Measurements from ENCODE around the gene TSPAN14.

TSPAN14 gene

DNA sequence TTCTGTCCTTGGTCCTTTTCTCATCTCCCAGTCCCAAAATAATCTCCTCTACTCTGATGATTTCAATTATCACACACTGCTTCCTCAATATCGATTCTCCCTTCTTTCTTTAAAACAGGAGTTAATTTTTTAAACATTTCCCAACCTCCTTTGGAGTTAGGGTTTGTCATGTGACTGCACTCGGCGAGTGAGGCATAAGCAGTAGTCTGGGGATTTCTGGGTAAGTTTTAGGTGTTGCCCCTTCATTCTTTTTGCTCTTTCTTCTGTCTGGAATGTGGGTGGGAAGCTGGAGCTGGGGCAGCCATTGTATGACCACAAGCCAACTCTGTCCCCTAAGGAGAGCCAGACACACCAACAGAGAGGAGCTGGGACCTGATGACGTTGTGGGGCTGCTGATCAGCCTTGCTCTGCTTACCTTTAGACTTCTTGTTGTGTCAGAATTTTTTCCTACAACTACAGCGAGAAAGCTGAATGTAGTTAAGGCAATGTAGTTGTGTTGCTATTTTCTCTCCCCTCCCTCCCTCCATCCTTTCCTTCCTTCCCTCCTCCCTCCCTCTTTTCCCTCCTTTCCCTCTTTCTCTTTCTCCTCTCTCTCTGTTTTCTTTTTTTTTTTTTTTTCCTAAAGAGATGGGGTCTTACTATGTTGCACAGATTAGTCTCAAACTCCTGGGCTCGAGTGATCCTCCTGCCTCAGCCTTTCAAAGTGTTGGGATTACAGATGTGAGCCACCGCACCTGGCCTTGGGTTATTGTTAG, 6.5 kb upstream of the TSPAN14 start:
- H3K79me2 ChIP-seq (ENCODE audit: insufficient read depth, low read length): no peaks in the 10 kb centered on the region
- H3K9me2 ChIP-seq (ENCODE audit: low read depth, low read length): no peaks in the 10 kb centered on the region
- H3F3A ChIP-seq (ENCODE audit: insufficient read depth, low read length): no peaks in the 10 kb centered on the region
- no peaks in the 10 kb centered on the region; the same call in 1 of the 2 replicates for H3K36me3 ChIP-seq (ENCODE audit: insufficient read depth, low read length)
- no peak overlapping the region for H3K4me2 ChIP-seq (ENCODE audit: low read length)
- H3K4me1 ChIP-seq (ENCODE audit: insufficient read depth, low read length, severe bottlenecking): no peaks in the 10 kb centered on the region
- H3K9me3 ChIP-seq (ENCODE audit: low read length): no peaks in the 10 kb centered on the region
- no peak overlapping the region for H3K4me3 ChIP-seq (ENCODE audit: low read depth, low read length, poor library complexity, severe bottlenecking)
- H3K9ac ChIP-seq (ENCODE audit: low read length): no peak overlapping the region
- TF ChIP-seq EZH2 (IDR thresholded peaks at IDR 0.05; ENCODE audit: borderline replicate concordance, low read length): no peak
- TF ChIP-seq, protein P1, sequence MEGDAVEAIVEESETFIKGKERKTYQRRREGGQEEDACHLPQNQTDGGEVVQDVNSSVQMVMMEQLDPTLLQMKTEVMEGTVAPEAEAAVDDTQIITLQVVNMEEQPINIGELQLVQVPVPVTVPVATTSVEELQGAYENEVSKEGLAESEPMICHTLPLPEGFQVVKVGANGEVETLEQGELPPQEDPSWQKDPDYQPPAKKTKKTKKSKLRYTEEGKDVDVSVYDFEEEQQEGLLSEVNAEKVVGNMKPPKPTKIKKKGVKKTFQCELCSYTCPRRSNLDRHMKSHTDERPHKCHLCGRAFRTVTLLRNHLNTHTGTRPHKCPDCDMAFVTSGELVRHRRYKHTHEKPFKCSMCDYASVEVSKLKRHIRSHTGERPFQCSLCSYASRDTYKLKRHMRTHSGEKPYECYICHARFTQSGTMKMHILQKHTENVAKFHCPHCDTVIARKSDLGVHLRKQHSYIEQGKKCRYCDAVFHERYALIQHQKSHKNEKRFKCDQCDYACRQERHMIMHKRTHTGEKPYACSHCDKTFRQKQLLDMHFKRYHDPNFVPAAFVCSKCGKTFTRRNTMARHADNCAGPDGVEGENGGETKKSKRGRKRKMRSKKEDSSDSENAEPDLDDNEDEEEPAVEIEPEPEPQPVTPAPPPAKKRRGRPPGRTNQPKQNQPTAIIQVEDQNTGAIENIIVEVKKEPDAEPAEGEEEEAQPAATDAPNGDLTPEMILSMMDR (IDR thresholded peaks at IDR 0.05; ENCODE audit: low read length): no peak
- H2AFZ ChIP-seq (ENCODE audit: low read length): no peak overlapping the region
- peaks cover 3% of the 10 kb centered on the region; the same call in 1 of the 2 replicates for H3K27me3 ChIP-seq (ENCODE audit: insufficient read depth, low read length)
- no peak overlapping the region for H3K27ac ChIP-seq (ENCODE audit: low read depth, low read length, poor library complexity, severe bottlenecking)
- H4K20me1 ChIP-seq (ENCODE audit: insufficient read depth, low read length): no peaks in the 10 kb centered on the region

DNA sequence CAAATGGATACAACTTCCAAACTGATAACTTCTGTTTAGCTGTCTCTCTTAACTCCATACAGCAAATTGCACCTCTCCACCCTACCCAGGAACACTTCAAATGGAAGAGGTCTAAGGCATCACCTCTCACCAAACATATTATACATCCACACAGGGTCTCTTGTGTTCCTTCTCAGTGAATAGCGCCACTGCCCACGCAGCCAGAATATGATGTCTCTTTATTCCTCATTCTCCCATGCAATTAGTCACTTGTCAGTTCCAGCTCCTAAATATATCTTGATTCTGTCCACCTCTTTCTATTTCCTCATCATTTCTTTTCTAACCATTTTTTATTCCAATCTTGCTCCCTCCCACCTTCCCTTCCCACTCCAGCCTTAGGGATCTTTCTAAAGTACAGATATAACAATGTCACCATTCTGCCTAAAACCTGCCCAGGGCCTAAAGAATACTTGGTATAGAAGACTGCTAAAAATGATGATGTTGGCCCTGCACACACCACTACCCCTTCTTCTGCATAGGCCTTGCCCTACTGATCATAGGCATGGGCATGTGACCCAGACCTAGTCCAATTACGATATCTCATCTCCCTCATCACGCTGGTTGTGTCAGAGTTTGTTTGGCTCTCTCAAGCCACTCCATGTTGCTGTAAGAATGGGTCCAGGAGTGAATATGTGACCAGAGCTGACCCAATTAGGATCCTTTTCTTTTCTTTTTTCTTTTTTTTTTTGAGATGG, 5.7 kb upstream of the TSPAN14 start:
- Histone ChIP-seq H3K36me3 (ENCODE audit: insufficient read depth, low read length) (no peaks in the 10 kb centered on the region; the same call in 1 of the 2 replicates), H3K9me3 (ENCODE audit: low read length) (no peaks in the 10 kb centered on the region), H3K27ac (ENCODE audit: low read depth, low read length, poor library complexity, severe bottlenecking) (no peak overlapping the region), H3K4me1 (ENCODE audit: insufficient read depth, low read length, severe bottlenecking) (peaks cover 1% of the 10 kb centered on the region), H3K4me2 (ENCODE audit: low read length) (no peak overlapping the region), H3K79me2 (ENCODE audit: insufficient read depth, low read length) (no peaks in the 10 kb centered on the region), H3K4me3 (ENCODE audit: low read depth, low read length, poor library complexity, severe bottlenecking) (no peak overlapping the region), H3F3A (ENCODE audit: insufficient read depth, low read length) (no peaks in the 10 kb centered on the region; the same call in 1 of the 2 replicates), H2AFZ (ENCODE audit: low read length) (no peak overlapping the region), H3K9me2 (ENCODE audit: low read depth, low read length) (no peaks in the 10 kb centered on the region), H3K9ac (ENCODE audit: low read length) (no peak overlapping the region), H3K27me3 (ENCODE audit: insufficient read depth, low read length) (peaks cover 3% of the 10 kb centered on the region; the same call in 1 of the 2 replicates), H4K20me1 (ENCODE audit: insufficient read depth, low read length) (no peaks in the 10 kb centered on the region)
- TF ChIP-seq, protein P1 (IDR thresholded peaks at IDR 0.05; ENCODE audit: low read length): no peak
- TF ChIP-seq EZH2 (IDR thresholded peaks at IDR 0.05; ENCODE audit: borderline replicate concordance, low read length): no peak

DNA sequence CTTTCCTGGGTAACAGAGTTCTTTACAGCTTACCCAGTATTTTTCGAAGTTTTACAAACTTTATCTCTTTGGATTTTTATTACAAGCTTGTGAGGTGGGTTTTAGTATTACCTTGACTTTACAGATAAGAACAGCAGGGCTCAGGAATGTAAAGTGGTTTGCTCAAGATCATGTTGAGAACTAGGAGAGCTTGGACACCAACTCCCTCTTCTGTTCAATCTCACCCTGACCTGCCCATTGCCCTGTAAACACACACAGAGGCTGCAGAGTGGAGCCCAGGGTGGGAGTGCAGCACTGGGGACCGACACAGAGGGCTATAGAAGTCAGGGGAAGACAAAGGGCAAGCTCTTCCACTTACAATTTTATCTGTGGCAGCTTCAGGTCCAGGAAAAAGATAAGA, 4.6 kb upstream of the TSPAN14 start:
- no peak overlapping the region for H3K4me3 ChIP-seq (ENCODE audit: low read depth, low read length, poor library complexity, severe bottlenecking)
- TF ChIP-seq, protein P1 (IDR thresholded peaks at IDR 0.05; ENCODE audit: low read length): no peak
- TF ChIP-seq EZH2 (IDR thresholded peaks at IDR 0.05; ENCODE audit: borderline replicate concordance, low read length): no peak
- H3K4me2 ChIP-seq (ENCODE audit: low read length): no peak overlapping the region
- H4K20me1 ChIP-seq (ENCODE audit: insufficient read depth, low read length): no peaks in the 10 kb centered on the region
- H3K36me3 ChIP-seq (ENCODE audit: insufficient read depth, low read length): no peaks in the 10 kb centered on the region; the same call in 1 of the 2 replicates
- peaks cover 5% of the 10 kb centered on the region for H3K4me1 ChIP-seq (ENCODE audit: insufficient read depth, low read length, severe bottlenecking)
- no peak overlapping the region for H2AFZ ChIP-seq (ENCODE audit: low read length)
- no peak overlapping the region for H3K27ac ChIP-seq (ENCODE audit: low read depth, low read length, poor library complexity, severe bottlenecking)
- peaks cover 3% of the 10 kb centered on the region; the same call in 1 of the 2 replicates for H3K27me3 ChIP-seq (ENCODE audit: insufficient read depth, low read length)
- no peaks in the 10 kb centered on the region for H3K79me2 ChIP-seq (ENCODE audit: insufficient read depth, low read length)
- H3K9me3 ChIP-seq (ENCODE audit: low read length): no peaks in the 10 kb centered on the region
- H3K9me2 ChIP-seq (ENCODE audit: low read depth, low read length): no peaks in the 10 kb centered on the region
- no peak overlapping the region for H3K9ac ChIP-seq (ENCODE audit: low read length)
- no peaks in the 10 kb centered on the region; the same call in 1 of the 2 replicates for H3F3A ChIP-seq (ENCODE audit: insufficient read depth, low read length)

Measured in OCI-LY1 (cell line).